Body of pancreas (tissue), 4 donors: ENCODE data around the gene ZNF768. TPM values are rescaled to one million over a fixed set of nuclear protein-coding genes. Genes with fewer than 3 reads are reported as not detected.
A peak's percentile ranks its signal among the peaks of the same experiment; 100 is the strongest.

Source experiments
- ATAC-seq: fragments of 150-250 bp; one replicate; pipeline ENCODE4 v1.9.1; 2016
- DNase-seq, 4 donors: peaks; one replicate each; pipeline ENCODE4 v3.0.0-alpha.2; 2019
- H3K27ac ChIP-seq, 4 donors: fragments of 200-600 bp; sonication (generic); 1 replicate in 3 of 4; 2 replicates in 1 of 4; pipeline versions ENCODE4 v1.5.1 to v1.6.1; 2016 to 2019; ENCODE audit warnings: mild to moderate bottlenecking in 1 of 4, mixed read lengths in 1 of 4, moderate library complexity in 1 of 4
- H3K27me3 ChIP-seq, 2 donors: fragments of 200-600 bp; sonication (generic); one replicate each; pipeline ENCODE4 v1.6.0; 2016; ENCODE audit warnings: mild to moderate bottlenecking in 1 of 2
- H3K36me3 ChIP-seq, 2 donors: fragments of 200-600 bp; sonication (generic); replicated peaks in 1 of 2; 2 replicates each; pipeline ENCODE4 v1.5.1; 2016; ENCODE audit warnings: low read depth in 2 of 2; ENCODE audit not compliant: insufficient read depth in 1 of 2
- H3K4me1 ChIP-seq: fragments of 200-600 bp; sonication (generic); one replicate; pipeline ENCODE4 v1.6.0; 2016
- H3K4me3 ChIP-seq, 2 donors: fragments of 200-600 bp; sonication (generic); 1 replicate in 1 of 2; 2 replicates in 1 of 2; pipeline ENCODE4 v1.5.1; 2016 to 2019
- H3K9me3 ChIP-seq, 3 donors: fragments of 200-600 bp; sonication (generic); 1 replicate in 2 of 3; 2 replicates in 1 of 3; pipeline ENCODE4 v1.5.1; 2016
- CTCF ChIP-seq, 7 experiments: fragments of 450-650 bp in 4 of 7; fragments of 200-600 bp in 3 of 7; sonication (generic) in 3 of 7; IDR thresholded peaks; one replicate each; pipeline ENCODE4 v1.5.1; 2016 to 2019; ENCODE audit warnings: antibody characterized with exemption in 7 of 7
- POLR2A ChIP-seq, 3 donors: fragments of 450-650 bp; IDR thresholded peaks; one replicate each; pipeline ENCODE4 v1.6.1; 2016; ENCODE audit warnings: antibody characterized with exemption in 3 of 3, mild to moderate bottlenecking in 2 of 3
- WGBS, 2 donors: methylation state at CpG; one replicate each; pipeline ENCODE4 v1.1.5; 2017; 5-methylcytosine and 5-hydroxymethylcytosine counted together
- intact Hi-C: fragments of 100-400 bp; cut with DNase I; formaldehyde crosslinking; loops from one replicate; pipeline ENCODE4 v1.15.1; 2023
- total RNA-seq, 2 donors: library from RNA; depleted of rRNA; stranded (reverse); fragments of >200 nt; gene quantifications; one replicate each; pipeline ENCODE4 v1.1.0, GENCODE V29; 2016

The ZNF768 gene
- total RNA-seq, 2 donors from 2014 or later, result 17.8 to 24.1 TPM

DNA sequence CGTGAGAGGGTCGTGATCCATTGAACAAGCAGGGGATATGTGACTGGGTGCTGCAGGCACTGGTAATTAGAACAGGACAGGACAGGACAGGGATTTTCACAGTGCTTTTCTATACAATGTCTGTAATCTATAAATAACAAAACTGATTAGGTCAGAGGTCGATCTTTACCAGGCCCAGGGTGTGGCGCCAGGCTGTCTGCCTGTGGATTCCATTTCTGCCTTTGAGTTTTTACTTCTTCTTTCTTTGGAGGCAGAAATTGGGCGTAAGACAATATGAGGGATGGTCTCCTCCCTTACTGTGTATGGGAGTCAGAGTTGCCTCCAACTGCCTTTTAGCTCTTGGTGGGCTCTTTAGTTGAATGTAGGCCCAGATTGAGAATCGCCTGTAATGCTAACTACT, 33.3 kb upstream of the ZNF768 start:
- DNase-seq (no peak), ATAC-seq (no peak)
- Histone ChIP-seq H3K4me1 (peaks cover 29% of the 10 kb centered on the region), H3K27me3 (no peaks in the 10 kb centered on the region), H3K36me3 (peaks cover 0 to 2% of the 10 kb centered on the region in 2 donors), H3K9me3 (no peaks in the 10 kb centered on the region), H3K4me3 (no peak overlapping the region), H3K27ac (no peak overlapping the region)
- intact Hi-C loops, result no loop called here
- TF ChIP-seq CTCF (IDR thresholded peaks at IDR 0.05), result no peak
- TF ChIP-seq POLR2A (IDR thresholded peaks at IDR 0.05), result no peak
- 85 to 94% methylated on average over 6 of the region's 6 CpGs for WGBS, 2 donors

DNA sequence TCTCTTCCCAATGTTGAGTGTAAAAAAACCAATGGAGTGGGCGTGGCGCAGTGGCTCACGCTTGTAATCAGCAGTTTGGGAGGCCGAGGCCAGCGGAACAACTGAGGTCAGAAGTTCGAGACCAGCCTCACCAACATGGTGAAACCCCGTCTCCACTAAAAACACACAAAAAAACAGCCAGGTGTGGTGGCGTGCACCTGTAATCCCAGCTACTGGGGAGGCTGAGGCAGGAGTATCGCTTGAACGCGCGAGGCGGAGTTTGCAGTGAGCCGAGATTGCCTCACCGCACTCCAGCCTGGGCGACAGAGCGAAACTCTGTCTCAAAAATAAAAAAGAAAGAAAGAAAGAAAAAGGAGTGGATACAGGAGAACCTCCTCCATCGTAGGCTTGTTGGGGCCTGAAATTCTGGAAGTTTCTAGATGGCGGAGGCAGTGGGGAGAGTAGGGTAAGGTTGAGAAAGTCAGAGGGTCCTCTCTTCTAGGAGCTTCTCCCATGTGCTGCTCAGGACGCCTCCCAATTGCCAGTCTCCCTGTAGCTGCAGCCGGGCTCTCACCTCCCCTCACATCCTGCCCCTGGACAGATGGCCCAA, 32.5 kb upstream of the ZNF768 start:
- H3K4me1 ChIP-seq, result peaks cover 29% of the 10 kb centered on the region
- intact Hi-C loops, result no loop called here
- TF ChIP-seq CTCF (IDR thresholded peaks at IDR 0.05) (peak in 1 of 7 experiments; percentile 2), POLR2A (IDR thresholded peaks at IDR 0.05) (no peak)
- no peak overlapping the region for H3K4me3 ChIP-seq
- WGBS, 2 donors, result 73 to 82% methylated on average over 21 of the region's 21 CpGs
- H3K9me3 ChIP-seq, result no peaks in the 10 kb centered on the region
- DNase-seq (no peak), ATAC-seq (no peak)
- no peaks in the 10 kb centered on the region for H3K27me3 ChIP-seq
- peaks cover 0 to 2% of the 10 kb centered on the region in 2 donors for H3K36me3 ChIP-seq
- peak overlapping the region; percentile 92 to 98 (median 96) for H3K27ac ChIP-seq

GRCh38 chr16:30557957-30558788, 31.8 kb upstream of the ZNF768 start, which contains the start of gene ZNF764:
Gene ZNF764, minus strand, starts transcription at chr16:30558374. Its CDS starts 192 bp downstream, at chr16:30558182.
- ATAC-seq (peak; percentile 97), DNase-seq (peak; percentile 98 to 99 (median 99))
- Histone ChIP-seq H3K27ac (peak within 1 kb of the TSS; percentile 92 to 98 (median 96)), H3K4me3 (peak within 1 kb of the TSS; percentile 71 to 78), H3K9me3 (no peaks in the 10 kb centered on the region), H3K27me3 (no peaks in the 10 kb centered on the region), H3K4me1 (peaks cover 29% of the 10 kb centered on the region), H3K36me3 (peaks cover 0 to 2% of the 10 kb centered on the region in 2 donors)
- TF ChIP-seq POLR2A (IDR thresholded peaks at IDR 0.05), result peak; percentile 23 to 69 (median 57)
- peak in 1 of 7 experiments; percentile 31 for TF ChIP-seq CTCF (IDR thresholded peaks at IDR 0.05)
- 0 to 5% methylated on average over 8 to 74 of the region's 74 CpGs for WGBS, 2 donors
- intact Hi-C loops, result no loop called here

GRCh38 chr16:30557707-30557956, 31.3 kb upstream of the ZNF768 start:
- no peak for ATAC-seq
- no peak for TF ChIP-seq CTCF (IDR thresholded peaks at IDR 0.05)
- no peak for TF ChIP-seq POLR2A (IDR thresholded peaks at IDR 0.05)
- H3K4me1 ChIP-seq, result peaks cover 29% of the 10 kb centered on the region

More at GRCh38 chr16:30557707-30557956, 31.3 kb upstream of the ZNF768 start:
- DNase-seq, result no peak
- 0% methylated on average over 17 of the region's 17 CpGs; no CpG with 5 or more reads in 1 of the 2 donors for WGBS, 2 donors
- Histone ChIP-seq H3K36me3 (peaks cover 0 to 2% of the 10 kb centered on the region in 2 donors), H3K4me3 (peak overlapping the region; percentile 71 to 78), H3K27me3 (no peaks in the 10 kb centered on the region), H3K9me3 (no peaks in the 10 kb centered on the region), H3K27ac (peak overlapping the region; percentile 92 to 98 (median 96))
- intact Hi-C loops, result no loop called here
